ENCODE measurements around the gene ELFN1.

Gene ELFN1

GRCh38 chr7:1678081-1678543 is 8.0 kb downstream of the ELFN1 start:
- H3K36me3 Mint-ChIP-seq (ENCODE audit: low read depth) = peaks cover 31% of the 10 kb centered on the region
- H3K9me3 Mint-ChIP-seq = peaks cover 14% of the 10 kb centered on the region
- peaks cover 11% of the 10 kb centered on the region for H3K27me3 Mint-ChIP-seq (ENCODE audit: low read depth)
- H3K27ac Mint-ChIP-seq = no peak overlapping the region
- peaks cover 5% of the 10 kb centered on the region for H3K4me1 Mint-ChIP-seq
- TF ChIP-seq, protein P1, sequence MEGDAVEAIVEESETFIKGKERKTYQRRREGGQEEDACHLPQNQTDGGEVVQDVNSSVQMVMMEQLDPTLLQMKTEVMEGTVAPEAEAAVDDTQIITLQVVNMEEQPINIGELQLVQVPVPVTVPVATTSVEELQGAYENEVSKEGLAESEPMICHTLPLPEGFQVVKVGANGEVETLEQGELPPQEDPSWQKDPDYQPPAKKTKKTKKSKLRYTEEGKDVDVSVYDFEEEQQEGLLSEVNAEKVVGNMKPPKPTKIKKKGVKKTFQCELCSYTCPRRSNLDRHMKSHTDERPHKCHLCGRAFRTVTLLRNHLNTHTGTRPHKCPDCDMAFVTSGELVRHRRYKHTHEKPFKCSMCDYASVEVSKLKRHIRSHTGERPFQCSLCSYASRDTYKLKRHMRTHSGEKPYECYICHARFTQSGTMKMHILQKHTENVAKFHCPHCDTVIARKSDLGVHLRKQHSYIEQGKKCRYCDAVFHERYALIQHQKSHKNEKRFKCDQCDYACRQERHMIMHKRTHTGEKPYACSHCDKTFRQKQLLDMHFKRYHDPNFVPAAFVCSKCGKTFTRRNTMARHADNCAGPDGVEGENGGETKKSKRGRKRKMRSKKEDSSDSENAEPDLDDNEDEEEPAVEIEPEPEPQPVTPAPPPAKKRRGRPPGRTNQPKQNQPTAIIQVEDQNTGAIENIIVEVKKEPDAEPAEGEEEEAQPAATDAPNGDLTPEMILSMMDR (IDR thresholded peaks at IDR 0.05; ENCODE audit: unreplicated experiment in 3 of 3) = no peak
- H3K4me3 Mint-ChIP-seq = no peak overlapping the region

DNA sequence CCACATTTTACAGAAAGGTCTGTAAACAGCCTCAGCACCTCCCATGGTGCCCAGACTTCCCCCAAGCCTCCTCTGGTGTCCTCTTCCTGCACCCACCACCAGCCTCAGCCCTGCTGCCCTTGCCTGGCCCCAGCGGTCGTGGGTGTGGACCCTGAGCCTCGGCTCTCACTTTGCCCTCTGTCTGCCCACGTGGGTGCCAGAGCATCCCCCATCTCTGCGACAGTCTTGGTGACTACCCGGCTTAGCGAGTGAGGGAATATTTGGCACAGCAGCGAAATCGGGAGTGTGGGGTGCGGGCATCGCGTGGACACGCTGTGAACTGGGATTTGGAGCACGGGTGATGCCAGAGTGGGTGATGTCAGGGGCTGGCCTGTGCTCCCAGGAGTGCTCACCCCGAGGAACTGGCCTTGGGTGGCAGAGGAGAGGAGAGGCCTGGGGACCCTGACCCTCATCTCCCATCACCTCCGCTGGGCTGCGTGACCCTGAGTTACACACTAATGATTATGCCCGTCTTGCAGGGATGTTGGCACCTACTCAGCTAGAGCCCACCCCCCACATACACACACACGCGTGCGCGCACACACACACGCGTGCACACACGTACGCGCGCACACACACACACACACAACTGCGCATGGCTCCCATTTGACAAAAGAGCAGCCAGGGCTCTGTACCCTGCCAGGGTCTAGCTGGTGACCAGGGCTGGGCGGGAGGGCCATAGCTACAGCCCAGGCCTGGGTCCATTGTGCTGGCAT is 8.7 kb downstream of the ELFN1 start:
- peaks cover 11% of the 10 kb centered on the region for H3K27me3 Mint-ChIP-seq (ENCODE audit: low read depth)
- peaks cover 20% of the 10 kb centered on the region for H3K9me3 Mint-ChIP-seq
- no peak overlapping the region for H3K4me3 Mint-ChIP-seq
- TF ChIP-seq, protein P1 (IDR thresholded peaks at IDR 0.05; ENCODE audit: unreplicated experiment in 3 of 3) = no peak
- no peak overlapping the region for H3K27ac Mint-ChIP-seq
- peaks cover 38% of the 10 kb centered on the region for H3K36me3 Mint-ChIP-seq (ENCODE audit: low read depth)
- H3K4me1 Mint-ChIP-seq = peaks cover 5% of the 10 kb centered on the region

GRCh38 chr7:1679326-1679965 is 9.4 kb downstream of the ELFN1 start:
- Mint-ChIP-seq H3K27me3 (ENCODE audit: low read depth) (peaks cover 11% of the 10 kb centered on the region), H3K36me3 (ENCODE audit: low read depth) (peaks cover 44% of the 10 kb centered on the region), H3K4me3 (no peak overlapping the region), H3K4me1 (peaks cover 5% of the 10 kb centered on the region), H3K9me3 (peaks cover 25% of the 10 kb centered on the region), H3K27ac (no peak overlapping the region)
- TF ChIP-seq, protein P1 (IDR thresholded peaks at IDR 0.05; ENCODE audit: unreplicated experiment in 3 of 3) = no peak

- TF ChIP-seq, protein P1 (IDR thresholded peaks at IDR 0.05; ENCODE audit: unreplicated experiment in 3 of 3) = no peak
- peaks cover 30% of the 10 kb centered on the region for H3K9me3 Mint-ChIP-seq
- no peak overlapping the region for H3K4me3 Mint-ChIP-seq
- H3K36me3 Mint-ChIP-seq (ENCODE audit: low read depth) = peaks cover 49% of the 10 kb centered on the region
- H3K27me3 Mint-ChIP-seq (ENCODE audit: low read depth) = peaks cover 11% of the 10 kb centered on the region
- no peak overlapping the region for H3K27ac Mint-ChIP-seq
- peaks cover 5% of the 10 kb centered on the region for H3K4me1 Mint-ChIP-seq
These were observed 10.1 kb downstream of the ELFN1 start for GRCh38 chr7:1679966-1680730.

GRCh38 chr7:1681581-1681980 is 11.5 kb downstream of the ELFN1 start:
- Mint-ChIP-seq H3K9me3 (peaks cover 40% of the 10 kb centered on the region), H3K4me1 (peaks cover 5% of the 10 kb centered on the region), H3K4me3 (no peak overlapping the region), H3K27me3 (ENCODE audit: low read depth) (peaks cover 4% of the 10 kb centered on the region), H3K36me3 (ENCODE audit: low read depth) (peaks cover 60% of the 10 kb centered on the region), H3K27ac (no peak overlapping the region)
- TF ChIP-seq, protein P1 (IDR thresholded peaks at IDR 0.05; ENCODE audit: unreplicated experiment in 3 of 3) = no peak

All from nephron (organoid).